Measurements from ENCODE around the gene NR1H4. TPM values are rescaled to one million over a fixed set of nuclear protein-coding genes. Genes with fewer than 3 reads are reported as not detected.

The NR1H4 gene
- polyA plus RNA-seq, 3 donors: not detected

DNA sequence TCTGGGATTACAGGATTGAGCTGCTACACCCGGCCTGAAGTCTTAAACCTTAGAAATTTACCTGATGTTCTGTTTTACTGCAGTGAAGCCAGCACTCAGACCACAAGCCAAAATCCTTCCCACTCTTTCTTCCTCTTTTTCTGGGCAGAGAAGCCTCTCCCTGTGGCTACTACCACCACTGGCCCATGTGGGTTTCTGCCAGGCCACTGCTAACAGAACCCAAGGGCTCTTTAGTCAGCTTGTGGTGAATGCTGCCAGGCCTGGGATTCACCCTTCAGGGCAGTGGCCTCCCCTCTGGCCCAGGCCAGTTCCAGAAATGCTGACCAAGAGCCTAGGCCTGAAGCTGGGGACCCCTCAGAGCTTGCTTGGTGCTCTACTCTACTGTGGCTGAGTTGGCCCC is 135.1 kb downstream of the NR1H4 start:
- H3K27me3 ChIP-seq (ENCODE audit: control insufficient read depth in 2 of 2, insufficient read depth in 2 of 2, low read length in 2 of 2): no peaks in the 10 kb centered on the region
- Mint-ChIP-seq H3K27ac (peak overlapping the region in 6 of 7 donors; percentile 61 to 85 (median 82)), H3K4me1 (peaks cover 45% of the 10 kb centered on the region), H3K4me3 (no peak overlapping the region), H3K36me3 (peaks cover 22 to 45% of the 10 kb centered on the region in 2 donors), H3K9me3 (peaks cover 0 to 5% (median 0%) of the 10 kb centered on the region in 7 donors), H3K27me3 (ENCODE audit: low read depth in 3 of 3) (no peaks in the 10 kb centered on the region)
- peaks cover 8 to 19% of the 10 kb centered on the region in 2 donors for H3K36me3 ChIP-seq (replicated peaks in 1 of 2; ENCODE audit: control insufficient read depth in 1 of 2, insufficient read depth in 2 of 2, low read length in 2 of 2)
- no peaks in the 10 kb centered on the region for H3K79me2 ChIP-seq (ENCODE audit: insufficient read depth, low read length)
- H3K27ac ChIP-seq (ENCODE audit: low read depth in 1 of 2, low read length in 2 of 2): peak overlapping the region; percentile 34 to 52
- 67% methylated on average over 1 of the region's 1 CpG for whole genome bisulfite sequencing (ENCODE audit: insufficient coverage)
- no peak overlapping the region for H2AFZ ChIP-seq (ENCODE audit: insufficient read depth, low read depth, low read length, poor library complexity, severe bottlenecking)
- TF ChIP-seq, protein P1, sequence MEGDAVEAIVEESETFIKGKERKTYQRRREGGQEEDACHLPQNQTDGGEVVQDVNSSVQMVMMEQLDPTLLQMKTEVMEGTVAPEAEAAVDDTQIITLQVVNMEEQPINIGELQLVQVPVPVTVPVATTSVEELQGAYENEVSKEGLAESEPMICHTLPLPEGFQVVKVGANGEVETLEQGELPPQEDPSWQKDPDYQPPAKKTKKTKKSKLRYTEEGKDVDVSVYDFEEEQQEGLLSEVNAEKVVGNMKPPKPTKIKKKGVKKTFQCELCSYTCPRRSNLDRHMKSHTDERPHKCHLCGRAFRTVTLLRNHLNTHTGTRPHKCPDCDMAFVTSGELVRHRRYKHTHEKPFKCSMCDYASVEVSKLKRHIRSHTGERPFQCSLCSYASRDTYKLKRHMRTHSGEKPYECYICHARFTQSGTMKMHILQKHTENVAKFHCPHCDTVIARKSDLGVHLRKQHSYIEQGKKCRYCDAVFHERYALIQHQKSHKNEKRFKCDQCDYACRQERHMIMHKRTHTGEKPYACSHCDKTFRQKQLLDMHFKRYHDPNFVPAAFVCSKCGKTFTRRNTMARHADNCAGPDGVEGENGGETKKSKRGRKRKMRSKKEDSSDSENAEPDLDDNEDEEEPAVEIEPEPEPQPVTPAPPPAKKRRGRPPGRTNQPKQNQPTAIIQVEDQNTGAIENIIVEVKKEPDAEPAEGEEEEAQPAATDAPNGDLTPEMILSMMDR (IDR thresholded peaks at IDR 0.05): no peak
- H3K9me3 ChIP-seq (replicated peaks in 1 of 2; ENCODE audit: control insufficient read depth in 1 of 2, insufficient read depth in 1 of 2, low read length in 2 of 2): no peaks in the 10 kb centered on the region
- H3K4me1 ChIP-seq (ENCODE audit: control insufficient read depth in 1 of 2, insufficient read depth in 2 of 2, low read length in 2 of 2): peaks cover 34 to 38% of the 10 kb centered on the region in 2 donors
- H3K4me2 ChIP-seq (replicated peaks; ENCODE audit: extremely low read depth, low read length, poor library complexity, severe bottlenecking): no peak overlapping the region
- no peaks in the 10 kb centered on the region for H4K20me1 ChIP-seq (ENCODE audit: insufficient read depth, low read length)
- peak; percentile 53 to 65 (median 62) for DNase-seq
- no peak overlapping the region for H3K4me3 ChIP-seq (replicated peaks in 1 of 3; ENCODE audit: low read depth in 2 of 3, low read length in 3 of 3)
- intact Hi-C loops (cut with micrococcal nuclease): loop anchor here in 1 of 2 donors (5.0 kb wide), 1 partner anchor 36 kb away; the partner anchor contains the start of gene GAS2L3
- H3K9ac ChIP-seq (ENCODE audit: insufficient read depth, low read length, poor library complexity, severe bottlenecking): no peak overlapping the region

DNA sequence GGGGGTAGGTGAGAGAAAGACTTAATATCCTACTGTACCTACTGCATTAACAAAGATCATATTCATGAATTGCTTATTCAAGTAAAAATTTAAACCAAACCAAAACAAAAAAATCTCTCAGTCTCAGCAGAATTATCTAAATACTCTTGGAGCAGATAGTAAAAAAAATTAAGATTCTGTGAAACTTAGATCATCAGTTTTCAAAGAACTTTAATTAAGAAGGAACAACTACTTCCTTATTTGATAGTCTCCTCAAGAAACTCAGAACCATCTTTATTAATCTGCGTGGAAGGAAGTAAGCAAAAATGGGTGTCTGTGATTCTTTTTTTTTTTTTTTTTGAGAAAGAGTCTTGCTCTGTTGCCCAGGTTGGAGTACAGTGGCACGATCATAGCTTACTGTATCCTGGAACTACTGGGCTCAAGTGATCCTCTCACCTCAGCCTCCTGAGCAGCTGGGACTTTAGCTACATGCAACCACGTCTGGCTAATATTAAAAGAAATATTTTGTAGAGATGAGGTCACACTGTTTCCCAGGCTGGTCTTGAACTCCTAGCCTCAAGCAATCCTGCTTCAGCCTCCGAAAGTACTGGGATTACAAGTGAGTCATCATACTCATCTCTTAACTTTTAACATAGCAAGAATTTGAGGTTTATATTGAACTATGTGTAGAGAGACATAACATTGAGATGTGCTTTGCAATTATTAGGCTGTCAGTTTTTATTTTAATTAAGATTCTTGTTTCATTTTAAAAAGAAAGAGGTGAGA is 137.2 kb downstream of the NR1H4 start:
- Mint-ChIP-seq H3K9me3 (peaks cover 0 to 4% (median 0%) of the 10 kb centered on the region in 7 donors), H3K4me1 (peaks cover 44% of the 10 kb centered on the region), H3K27ac (peak overlapping the region; percentile 62 to 82 (median 74)), H3K4me3 (peak overlapping the region in 1 of 2 donors; percentile 69), H3K27me3 (ENCODE audit: low read depth in 3 of 3) (no peaks in the 10 kb centered on the region), H3K36me3 (peaks cover 26 to 37% of the 10 kb centered on the region in 2 donors)
- DNase-seq: peak; percentile 12 to 31 (median 26)
- no peaks in the 10 kb centered on the region for H3K9me3 ChIP-seq (replicated peaks in 1 of 2; ENCODE audit: control insufficient read depth in 1 of 2, insufficient read depth in 1 of 2, low read length in 2 of 2)
- TF ChIP-seq, protein P1 (IDR thresholded peaks at IDR 0.05): no peak
- peaks cover 8 to 26% of the 10 kb centered on the region in 2 donors for H3K36me3 ChIP-seq (replicated peaks in 1 of 2; ENCODE audit: control insufficient read depth in 1 of 2, insufficient read depth in 2 of 2, low read length in 2 of 2)
- peak overlapping the region; percentile 6 to 23 for H3K27ac ChIP-seq (ENCODE audit: low read depth in 1 of 2, low read length in 2 of 2)
- H3K79me2 ChIP-seq (ENCODE audit: insufficient read depth, low read length): no peaks in the 10 kb centered on the region
- no CpG with 5 or more reads among the region's 4 CpGs for WGBS (ENCODE audit: insufficient coverage)
- H2AFZ ChIP-seq (ENCODE audit: insufficient read depth, low read depth, low read length, poor library complexity, severe bottlenecking): no peak overlapping the region
- no peak overlapping the region for H3K9ac ChIP-seq (ENCODE audit: insufficient read depth, low read length, poor library complexity, severe bottlenecking)
- no peaks in the 10 kb centered on the region for H4K20me1 ChIP-seq (ENCODE audit: insufficient read depth, low read length)
- peak overlapping the region in 1 of 3 experiments; percentile 3 for H3K4me3 ChIP-seq (replicated peaks in 1 of 3; ENCODE audit: low read depth in 2 of 3, low read length in 3 of 3)
- intact Hi-C loops (cut with micrococcal nuclease): no loop called here
- H3K27me3 ChIP-seq (ENCODE audit: control insufficient read depth in 2 of 2, insufficient read depth in 2 of 2, low read length in 2 of 2): no peaks in the 10 kb centered on the region
- peak overlapping the region; percentile 47 for H3K4me2 ChIP-seq (replicated peaks; ENCODE audit: extremely low read depth, low read length, poor library complexity, severe bottlenecking)
- peaks cover 34 to 38% of the 10 kb centered on the region in 2 donors for H3K4me1 ChIP-seq (ENCODE audit: control insufficient read depth in 1 of 2, insufficient read depth in 2 of 2, low read length in 2 of 2)
